K562 (cell line): Measurements from ENCODE around the gene SLC17A4. TPM values are rescaled to one million over a fixed set of nuclear protein-coding genes. Genes with fewer than 3 reads are reported as not detected.

Experiments
- ARNT ChIP-seq, 2 experiments: fragments of 450-650 bp; IDR thresholded peaks; 2 replicates each; pipeline ENCODE4 v1.6.1; 2016; ENCODE audit warnings: mild to moderate bottlenecking in 1 of 2
- CLOCK ChIP-seq: fragments of 250-450 bp; sonication (Bioruptor Pico); IDR thresholded peaks from 2 replicates; pipeline ENCODE4 v1.4.0; 2020; ENCODE audit warnings: mild to moderate bottlenecking, moderate library complexity, borderline replicate concordance
- CREM ChIP-seq: IDR thresholded peaks from 2 replicates; pipeline ENCODE4 v1.6.1; 2014; ENCODE audit warnings: antibody characterized with exemption, low read depth
- DEAF1 ChIP-seq: fragments of 450-650 bp; formaldehyde crosslinking; IDR thresholded peaks from 2 replicates; pipeline ENCODE4 v1.4.0; 2020; ENCODE audit warnings: mild to moderate bottlenecking, moderate library complexity
- ELF2 ChIP-seq: fragments of 250-450 bp; sonication (Bioruptor Pico); IDR thresholded peaks from 2 replicates; pipeline ENCODE4 v1.5.0; 2021; ENCODE audit warnings: mild to moderate bottlenecking
- GATAD2B ChIP-seq: fragments of 450-650 bp; IDR thresholded peaks from 2 replicates; pipeline ENCODE4 v1.6.1; 2017; ENCODE audit warnings: mild to moderate bottlenecking, borderline replicate concordance
- GTF2A2 ChIP-seq: IDR thresholded peaks from 2 replicates; pipeline ENCODE4 v1.6.1; 2016; ENCODE audit warnings: mild to moderate bottlenecking, missing genetic modification characterization, missing compliant biosample characterization
- HMG20A ChIP-seq: fragments of 450-650 bp; formaldehyde crosslinking; conservative IDR thresholded peaks from 2 replicates; pipeline ENCODE4 v1.4.0; 2020; ENCODE audit warnings: mild to moderate bottlenecking, mixed read lengths
- JUNB ChIP-seq: fragments of 450-650 bp; formaldehyde crosslinking; conservative IDR thresholded peaks from 2 replicates; pipeline ENCODE4 v1.4.0; 2020; ENCODE audit warnings: mild to moderate bottlenecking
- MCM2 ChIP-seq: fragments of 450-650 bp; IDR thresholded peaks from 2 replicates; pipeline ENCODE4 v1.6.1; 2017; ENCODE audit warnings: low read depth, mild to moderate bottlenecking
- PRPF4 ChIP-seq: fragments of 200-400 bp; formaldehyde crosslinking; IDR thresholded peaks from one replicate; pipeline ENCODE4 v1.6.1; 2017; ENCODE audit warnings: low read length, low read depth, mild to moderate bottlenecking; ENCODE audit not compliant: insufficient read depth, poor library complexity, severe bottlenecking
- ZNF23 ChIP-seq: fragments of 250-450 bp; sonication (Bioruptor Pico); IDR thresholded peaks from 2 replicates; pipeline ENCODE4 v1.4.0; 2020; ENCODE audit warnings: mild to moderate bottlenecking
- ZNF740 ChIP-seq, 3 experiments: fragments of 200-800 bp in 1 of 3; sonication (Bioruptor generic) in 1 of 3; sonication (generic) in 1 of 3; formaldehyde crosslinking in 1 of 3; IDR thresholded peaks; 2 replicates each; pipeline versions ENCODE4 v1.6.1 to v1.8.0; 2016 to 2022; ENCODE audit warnings: mild to moderate bottlenecking in 2 of 3, missing compliant biosample characterization in 2 of 3, missing genetic modification characterization in 2 of 3, missing genetic modification reagents in 1 of 3
- polyA plus RNA-seq, 8 experiments: library from polyadenylated mRNA; depleted of rRNA in 4 of 8; stranded (reverse) in 5 of 8; unstranded in 3 of 8; fragments of >200 nt; fragmentation: Nextera tagmentation in 2 of 8; fragmentation: Illumina TruSeq in 1 of 8; extraction: Ambion mirVana in 2 of 8; extraction: Trizol in 1 of 8; gene quantifications; 2 replicates each; pipeline versions ENCODE4 v1.2.1 to v1.2.3, GENCODE V29; 2011 to 2014; ENCODE audit warnings: inconsistent platforms in 1 of 8, missing spikeins in 1 of 8
- total RNA-seq, 7 experiments: library from RNA; depleted of rRNA in 6 of 7; stranded (reverse); fragments of >200 nt in 6 of 7; fragmentation: Illumina TruSeq in 2 of 7; extraction: Trizol in 2 of 7; gene quantifications; 2 replicates each; pipeline versions ENCODE4 v1.2.1 to v1.2.3, GENCODE V29; 2011 to 2021; ENCODE audit warnings: low replicate concordance in 1 of 7

SLC17A4 gene
- total and polyA plus RNA-seq, 9 of the 15 experiments (the other 6 are each of a cell fraction or from before 2014, with no cell fraction given) = not detected

- TF ChIP-seq CLOCK (CRISPR knock-in tag) (no peak), HMG20A (CRISPR knock-in tag) (no peak), ZNF23 (CRISPR knock-in tag) (no peak), ELF2 (CRISPR knock-in tag) (no peak), MCM2 (no peak), PRPF4 (no peak), ZNF740 (CRISPR knock-in tag; IDR thresholded peaks at IDR 0.05) (no peak), ZNF740 (tag; IDR thresholded peaks at IDR 0.05) (no peak), ARNT (IDR thresholded peaks at IDR 0.05) (no peak), GATAD2B (no peak), JUNB (no peak), GTF2A2 (tag) (no peak), CREM (no peak), DEAF1 (CRISPR knock-in tag) (no peak)
- TF ChIP-seq, all 486 proteins: peak for 0
Observed at GRCh38 chr6:25768566-25768965, 14.0 kb downstream of the SLC17A4 start (continued).
